HEK293 (cell line): ENCODE measurements around the gene SCN5A.
A peak's percentile ranks its signal among the peaks of the same experiment; 100 is the strongest.

Experiments used
- CTCF ChIA-PET: fragments of 350-600 bp; formaldehyde crosslinking; extraction: SDS; loops from one replicate; lab custom pipeline; 2021; ENCODE audit warnings: antibody characterized with exemption; lab: Yijun Ruan, JAX
- POLR2A ChIA-PET: fragments of 300-600 bp; formaldehyde crosslinking; extraction: SDS; loops from one replicate; lab custom pipeline; 2020; ENCODE audit warnings: antibody characterized with exemption, inconsistent platforms; lab: Yijun Ruan, JAX
- H3K27ac ChIP-seq: fragments of 200-500 bp; sonication (Bioruptor generic); 2 replicates; pipeline ENCODE4 v1.5.1; 2014; ENCODE audit warnings: low read depth, low read length, control low read depth, inconsistent platforms; ENCODE audit errors: extremely low read depth
- H3K36me3 ChIP-seq, 2 experiments: fragments of 200-500 bp in 1 of 2; sonication (Bioruptor generic) in 1 of 2; 1 replicate in 1 of 2; 2 replicates in 1 of 2; pipeline ENCODE4 v1.5.1; 2014 to 2017; ENCODE audit warnings: inconsistent platforms in 2 of 2, low read length in 2 of 2; ENCODE audit not compliant: control insufficient read depth in 2 of 2, insufficient read depth in 1 of 2
- H3K4me1 ChIP-seq: fragments of 200-500 bp; sonication (Bioruptor generic); 2 replicates; pipeline ENCODE4 v1.5.1; 2014; ENCODE audit warnings: mild to moderate bottlenecking, low read length, inconsistent platforms; ENCODE audit not compliant: control insufficient read depth, insufficient read depth
- H3K4me3 ChIP-seq: 2 replicates; pipeline ENCODE4 v1.5.1; 2011; ENCODE audit warnings: low read depth, mild to moderate bottlenecking, control low read depth, low read length, moderate library complexity
- H3K9me3 ChIP-seq: fragments of 200-500 bp; sonication (Bioruptor generic); 2 replicates; pipeline ENCODE4 v1.5.1; 2014; ENCODE audit warnings: low read depth, low read length, inconsistent platforms; ENCODE audit not compliant: control insufficient read depth, insufficient read depth
- GLIS2 ChIP-seq: fragments of 450-650 bp; formaldehyde crosslinking; IDR thresholded peaks from 2 replicates; pipeline ENCODE4 v1.5.1; 2016; ENCODE audit warnings: missing biosample characterization, missing genetic modification characterization
- PRDM10 ChIP-seq: fragments of 450-650 bp; formaldehyde crosslinking; IDR thresholded peaks from 2 replicates; pipeline ENCODE4 v1.5.1; 2016; ENCODE audit warnings: missing biosample characterization, missing genetic modification characterization
- SP3 ChIP-seq: fragments of 450-650 bp; formaldehyde crosslinking; IDR thresholded peaks from 2 replicates; pipeline ENCODE4 v1.5.1; 2016; ENCODE audit warnings: missing biosample characterization, missing genetic modification characterization
- ZBTB10 ChIP-seq: fragments of 450-650 bp; formaldehyde crosslinking; IDR thresholded peaks from 2 replicates; pipeline ENCODE4 v1.5.1; 2016; ENCODE audit warnings: missing biosample characterization, missing genetic modification characterization
- ZNF132 ChIP-seq: fragments of 450-650 bp; formaldehyde crosslinking; IDR thresholded peaks from 2 replicates; pipeline ENCODE4 v1.5.1; 2017; ENCODE audit warnings: missing biosample characterization, missing genetic modification characterization, borderline replicate concordance
- ZNF174 ChIP-seq: fragments of 450-650 bp; formaldehyde crosslinking; IDR thresholded peaks from 2 replicates; pipeline ENCODE4 v1.5.0; 2017; ENCODE audit warnings: missing biosample characterization, mild to moderate bottlenecking, missing genetic modification characterization
- ZNF423 ChIP-seq: fragments of 450-650 bp; formaldehyde crosslinking; IDR thresholded peaks from 2 replicates; pipeline ENCODE4 v1.5.1; 2016; ENCODE audit warnings: missing biosample characterization, missing genetic modification characterization
- ZNF449 ChIP-seq: fragments of 450-650 bp; formaldehyde crosslinking; IDR thresholded peaks from 2 replicates; pipeline ENCODE4 v1.5.1; 2017; ENCODE audit warnings: missing biosample characterization, mild to moderate bottlenecking, missing genetic modification characterization, moderate library complexity
- ZNF510 ChIP-seq: fragments of 450-650 bp; formaldehyde crosslinking; IDR thresholded peaks from 2 replicates; pipeline ENCODE4 v1.5.1; 2018; ENCODE audit warnings: mild to moderate bottlenecking, missing genetic modification characterization, missing biosample characterization; ENCODE audit not compliant: insufficient replicate concordance
- ZNF521 ChIP-seq: fragments of 450-650 bp; formaldehyde crosslinking; IDR thresholded peaks from 2 replicates; pipeline ENCODE4 v1.5.1; 2017; ENCODE audit warnings: missing biosample characterization, mild to moderate bottlenecking, missing genetic modification characterization
- ZNF610 ChIP-seq: fragments of 450-650 bp; formaldehyde crosslinking; IDR thresholded peaks from 2 replicates; pipeline ENCODE4 v1.5.1; 2016; ENCODE audit warnings: missing biosample characterization, missing genetic modification characterization, borderline replicate concordance
- ZNF639 ChIP-seq: fragments of 450-650 bp; formaldehyde crosslinking; IDR thresholded peaks from 2 replicates; pipeline ENCODE4 v1.5.1; 2016; ENCODE audit warnings: missing biosample characterization, missing genetic modification characterization
- ZNF843 ChIP-seq: fragments of 450-650 bp; formaldehyde crosslinking; IDR thresholded peaks from 2 replicates; pipeline ENCODE4 v1.5.1; 2016; ENCODE audit warnings: missing biosample characterization, missing genetic modification characterization
- ZSCAN5A ChIP-seq: fragments of 450-650 bp; formaldehyde crosslinking; IDR thresholded peaks from 2 replicates; pipeline ENCODE4 v1.5.1; 2016; ENCODE audit warnings: missing biosample characterization, missing genetic modification characterization
- TF ChIP-seq, protein P1 (sequence below): fragments of 450-650 bp; formaldehyde crosslinking; IDR thresholded peaks from 2 replicates; pipeline ENCODE4 v1.5.0; 2017; ENCODE audit warnings: missing biosample characterization, missing genetic modification characterization, borderline replicate concordance

Gene SCN5A

DNA sequence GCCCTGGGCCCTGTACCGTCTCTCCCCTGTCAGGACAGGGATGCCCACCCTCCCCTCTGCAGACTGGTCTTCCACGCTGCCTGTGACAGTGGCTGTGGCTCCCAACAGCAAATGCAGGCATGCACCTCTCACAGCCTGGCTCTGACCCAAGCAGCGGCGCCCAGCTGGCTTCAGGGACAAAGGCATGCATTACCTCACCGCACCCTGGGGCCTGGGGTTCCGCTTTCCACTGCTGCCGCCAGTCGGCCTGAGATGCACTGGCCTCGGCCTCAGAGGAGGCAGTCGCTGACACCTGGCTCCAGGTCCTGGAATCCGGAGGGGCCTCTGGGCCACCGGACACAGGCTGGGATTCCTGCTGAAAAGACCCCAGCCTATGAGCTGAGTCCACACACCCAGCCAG lies 70.3 kb downstream of the SCN5A start (continued):
- no peak for TF ChIP-seq ZNF521
- peak; percentile 58; the same call in 1 of the 2 replicates for TF ChIP-seq ZNF423 (tag by site-specific recombination)
- no peak for TF ChIP-seq ZBTB10 (tag by site-specific recombination)
- TF ChIP-seq ZNF610, result no peak
- TF ChIP-seq GLIS2, result peak; percentile 49
- TF ChIP-seq ZNF510, result no peak
- no peak for TF ChIP-seq PRDM10 (tag by site-specific recombination)
- no peak for TF ChIP-seq ZNF639 (tag by site-specific recombination)
- no peak for TF ChIP-seq ZSCAN5A (tag by site-specific recombination)
- TF ChIP-seq ZNF449 (tag by site-specific recombination), result no peak
- no peak for TF ChIP-seq ZNF132 (tag by site-specific recombination)
- TF ChIP-seq SP3 (tag by site-specific recombination), result no peak

- TF ChIP-seq, protein P1, sequence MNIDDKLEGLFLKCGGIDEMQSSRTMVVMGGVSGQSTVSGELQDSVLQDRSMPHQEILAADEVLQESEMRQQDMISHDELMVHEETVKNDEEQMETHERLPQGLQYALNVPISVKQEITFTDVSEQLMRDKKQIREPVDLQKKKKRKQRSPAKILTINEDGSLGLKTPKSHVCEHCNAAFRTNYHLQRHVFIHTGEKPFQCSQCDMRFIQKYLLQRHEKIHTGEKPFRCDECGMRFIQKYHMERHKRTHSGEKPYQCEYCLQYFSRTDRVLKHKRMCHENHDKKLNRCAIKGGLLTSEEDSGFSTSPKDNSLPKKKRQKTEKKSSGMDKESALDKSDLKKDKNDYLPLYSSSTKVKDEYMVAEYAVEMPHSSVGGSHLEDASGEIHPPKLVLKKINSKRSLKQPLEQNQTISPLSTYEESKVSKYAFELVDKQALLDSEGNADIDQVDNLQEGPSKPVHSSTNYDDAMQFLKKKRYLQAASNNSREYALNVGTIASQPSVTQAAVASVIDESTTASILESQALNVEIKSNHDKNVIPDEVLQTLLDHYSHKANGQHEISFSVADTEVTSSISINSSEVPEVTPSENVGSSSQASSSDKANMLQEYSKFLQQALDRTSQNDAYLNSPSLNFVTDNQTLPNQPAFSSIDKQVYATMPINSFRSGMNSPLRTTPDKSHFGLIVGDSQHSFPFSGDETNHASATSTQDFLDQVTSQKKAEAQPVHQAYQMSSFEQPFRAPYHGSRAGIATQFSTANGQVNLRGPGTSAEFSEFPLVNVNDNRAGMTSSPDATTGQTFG, result no peak
- TF ChIP-seq ZNF843 (tag by site-specific recombination) (no peak), ZNF174 (tag by site-specific recombination) (no peak), ZNF132 (tag by site-specific recombination) (no peak)
- no peaks in the 10 kb centered on the region for H3K9me3 ChIP-seq
- H3K4me3 ChIP-seq, result no peak overlapping the region
- ChIA-PET CTCF (no interaction called here), POLR2A (no interaction called here)
- H3K4me1 ChIP-seq, result no peaks in the 10 kb centered on the region
- no peak overlapping the region for H3K27ac ChIP-seq
- H3K36me3 ChIP-seq, result no peaks in the 10 kb centered on the region
Observed at GRCh38 chr3:38578551-38578950, 70.9 kb downstream of the SCN5A start.
